ENCODE data around the gene S100A8.

GRCh38 chr1:153438599-153438998 lies 47.7 kb upstream of the S100A8 start:
- TF ChIP-seq, protein P1, sequence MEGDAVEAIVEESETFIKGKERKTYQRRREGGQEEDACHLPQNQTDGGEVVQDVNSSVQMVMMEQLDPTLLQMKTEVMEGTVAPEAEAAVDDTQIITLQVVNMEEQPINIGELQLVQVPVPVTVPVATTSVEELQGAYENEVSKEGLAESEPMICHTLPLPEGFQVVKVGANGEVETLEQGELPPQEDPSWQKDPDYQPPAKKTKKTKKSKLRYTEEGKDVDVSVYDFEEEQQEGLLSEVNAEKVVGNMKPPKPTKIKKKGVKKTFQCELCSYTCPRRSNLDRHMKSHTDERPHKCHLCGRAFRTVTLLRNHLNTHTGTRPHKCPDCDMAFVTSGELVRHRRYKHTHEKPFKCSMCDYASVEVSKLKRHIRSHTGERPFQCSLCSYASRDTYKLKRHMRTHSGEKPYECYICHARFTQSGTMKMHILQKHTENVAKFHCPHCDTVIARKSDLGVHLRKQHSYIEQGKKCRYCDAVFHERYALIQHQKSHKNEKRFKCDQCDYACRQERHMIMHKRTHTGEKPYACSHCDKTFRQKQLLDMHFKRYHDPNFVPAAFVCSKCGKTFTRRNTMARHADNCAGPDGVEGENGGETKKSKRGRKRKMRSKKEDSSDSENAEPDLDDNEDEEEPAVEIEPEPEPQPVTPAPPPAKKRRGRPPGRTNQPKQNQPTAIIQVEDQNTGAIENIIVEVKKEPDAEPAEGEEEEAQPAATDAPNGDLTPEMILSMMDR (IDR thresholded peaks at IDR 0.05; ENCODE audit: insufficient read depth, low read length, poor library complexity, severe bottlenecking), result no peak
- no peak for TF ChIP-seq EZH2phosphoT487 (conservative IDR thresholded peaks at IDR 0.05; ENCODE audit: low read length)
